ENCODE results near the gene ARHGEF40. TPM values are rescaled to one million over a fixed set of nuclear protein-coding genes. Genes with fewer than 3 reads are reported as not detected.
A peak's percentile ranks its signal among the peaks of the same experiment; 100 is the strongest.

ARHGEF40 gene
- total RNA-seq, 1 experiment from 2014 or later = 71.4 TPM

DNA sequence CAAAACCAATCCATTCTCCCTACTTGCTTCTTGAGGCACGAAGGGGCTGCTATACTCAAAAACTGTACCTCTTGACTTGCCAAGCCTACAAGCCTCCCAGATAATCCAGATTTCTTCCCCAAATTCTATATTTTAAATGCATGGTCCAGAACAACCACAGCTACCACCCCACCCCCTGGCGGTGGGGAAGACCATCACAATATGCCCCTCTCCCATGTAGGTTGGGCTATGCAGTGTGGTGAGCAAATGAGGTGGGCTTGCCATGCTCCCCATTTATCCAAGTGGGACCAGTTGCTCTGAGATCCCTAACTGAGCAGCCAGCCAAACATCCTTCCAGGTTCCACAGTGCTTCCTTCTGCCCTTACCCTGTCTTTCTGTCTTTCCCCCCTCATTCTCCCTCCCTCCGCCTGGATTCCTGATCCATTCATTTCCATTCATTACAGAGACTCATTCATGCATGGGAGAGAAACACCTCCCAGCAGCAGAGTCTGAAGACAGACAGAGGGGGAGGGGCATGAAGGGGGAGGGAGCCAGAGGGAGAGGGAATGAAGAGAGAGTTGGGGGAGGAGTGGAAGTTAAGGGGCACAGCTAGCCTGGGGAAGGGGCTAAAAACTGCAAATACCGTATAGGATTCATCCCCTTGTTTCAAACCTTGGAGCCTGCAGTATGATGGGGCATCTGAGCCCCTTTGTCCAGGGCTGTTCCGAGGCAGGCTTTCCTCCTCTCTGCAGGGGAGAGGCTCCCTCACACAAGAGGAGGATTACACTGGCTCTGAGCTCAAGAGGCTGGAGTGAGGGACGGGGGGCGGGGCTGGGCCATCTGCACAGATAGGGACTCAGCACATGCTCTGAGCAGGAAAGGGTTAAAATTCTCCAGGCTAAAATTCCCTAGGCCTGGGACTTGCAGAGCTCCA is 23.9 kb downstream of the ARHGEF40 start:
- Histone ChIP-seq H2BK12ac (ENCODE audit: insufficient read length, low read depth, low read length) (no peak overlapping the region), H3K27ac (ENCODE audit: insufficient read length, low read depth, low read length) (no peak overlapping the region), H3K79me1 (ENCODE audit: insufficient read depth, low read depth, low read length, poor library complexity, severe bottlenecking) (peaks cover 4% of the 10 kb centered on the region), H3K23me2 (ENCODE audit: insufficient read length, low read depth, low read length, poor library complexity, severe bottlenecking) (peaks cover 12% of the 10 kb centered on the region), H3K4ac (ENCODE audit: low read depth, low read length) (no peak overlapping the region), H3K4me1 (ENCODE audit: insufficient read depth, low read length) (peaks cover 18% of the 10 kb centered on the region), H4K91ac (ENCODE audit: insufficient read length, low read depth, low read length) (no peak overlapping the region), H3K9me3 (ENCODE audit: control insufficient read depth, low read depth, low read length) (no peaks in the 10 kb centered on the region), H3K23ac (ENCODE audit: insufficient read length, low read depth, low read length) (no peak overlapping the region), H2AFZ (ENCODE audit: low read length) (no peak overlapping the region), H2BK20ac (ENCODE audit: low read depth, low read length, poor library complexity, severe bottlenecking) (no peak overlapping the region), H3K9ac (ENCODE audit: extremely low read depth, insufficient read length, low read length) (no peak overlapping the region), H3K4me2 (ENCODE audit: insufficient read depth, insufficient read length, low read length) (peak overlapping the region; percentile 42), H2BK120ac (ENCODE audit: low read depth, low read length, poor library complexity, severe bottlenecking) (no peak overlapping the region), H2AK5ac (ENCODE audit: insufficient read length, low read length) (no peak overlapping the region), H4K8ac (replicated peaks; ENCODE audit: insufficient read length, low read depth, low read length) (no peak overlapping the region), H2BK5ac (ENCODE audit: insufficient read length, low read length) (no peak overlapping the region), H3T11ph (ENCODE audit: low read length) (no peak overlapping the region), H3K18ac (ENCODE audit: insufficient read length, low read depth, low read length) (no peak overlapping the region), H3K79me2 (ENCODE audit: insufficient read depth, low read length) (peaks cover 12% of the 10 kb centered on the region; the same call in 1 of the 2 replicates), H3K27me3 (ENCODE audit: insufficient read depth, low read length) (no peaks in the 10 kb centered on the region), H2BK15ac (ENCODE audit: low read depth, low read length) (no peak overlapping the region), H4K5ac (ENCODE audit: insufficient read length, low read depth, low read length) (no peak overlapping the region), H3K14ac (ENCODE audit: insufficient read depth, low read length) (no peak overlapping the region), H4K20me1 (ENCODE audit: control insufficient read depth, insufficient read depth, insufficient read length) (no peaks in the 10 kb centered on the region), H3K56ac (ENCODE audit: insufficient read length, low read depth, low read length) (no peak overlapping the region)
- WGBS (ENCODE audit: extremely low coverage, insufficient read length, low lambda C conversion rate) = no CpG with 5 or more reads among the region's 7 CpGs
- peaks cover 2% of the 10 kb centered on the region for H3K27me3 Mint-ChIP-seq (ENCODE audit: low read depth)
- peak overlapping the region; percentile 93 to 98 (median 96) for H3K27ac Mint-ChIP-seq
- peaks cover 30 to 39% (median 38%) of the 10 kb centered on the region in 3 experiments for H3K36me3 Mint-ChIP-seq (ENCODE audit: insufficient read depth in 1 of 3, low read depth in 3 of 3)
- peak; percentile 69 for TF ChIP-seq CTCF (conservative IDR thresholded peaks at IDR 0.05)
- H3K9me3 Mint-ChIP-seq = no peaks in the 10 kb centered on the region; a peak in 3 of 5 replicates
- peaks cover 57 to 58% of the 10 kb centered on the region in 2 experiments for H3K4me1 Mint-ChIP-seq
- H3K4me3 Mint-ChIP-seq = peak overlapping the region; percentile 59 to 92
- DNase-seq = peak; percentile 91
